Measurements from ENCODE around the gene CPVL. TPM values are rescaled to one million over a fixed set of nuclear protein-coding genes. Genes with fewer than 3 reads are reported as not detected.

The CPVL gene
- total and polyA plus RNA-seq, 2 of the 8 experiments (the other 6 are each of a cell fraction or from before 2014, with no cell fraction given), result 40.0 to 55.0 TPM

- H2BK5ac ChIP-seq (ENCODE audit: low read depth, low read length), result no peak overlapping the region
- no peak overlapping the region for H2AFZ ChIP-seq (ENCODE audit: low read length)
- H3K79me1 ChIP-seq (ENCODE audit: low read depth, low read length), result no peaks in the 10 kb centered on the region
- H3K23me2 ChIP-seq (ENCODE audit: low read depth, low read length), result no peaks in the 10 kb centered on the region
- POLR2A ChIA-PET (ENCODE audit: partially characterized antibody), result interaction anchor here (0.9 kb wide), 1 partner anchor 10 kb away, joined by 3 read pairs; no protein-coding TSS in a partner anchor
- WGBS, 2 experiments (ENCODE audit: extremely low coverage in 1 of 2, insufficient coverage in 1 of 2, insufficient read length in 1 of 2, insufficient replicate concordance in 2 of 2, low coverage in 1 of 2, low lambda C conversion rate in 2 of 2, missing lambda C conversion rate in 1 of 2), result 78% methylated on average over 2 of the region's 2 CpGs; no CpG with 5 or more reads in 1 of the 2 experiments
- no peak overlapping the region for H3K9ac ChIP-seq (replicated peaks in 1 of 4; ENCODE audit: extremely low read depth in 1 of 4, low read depth in 3 of 4, low read length in 3 of 4)
- H2AK5ac ChIP-seq (ENCODE audit: low read depth, low read length), result no peak overlapping the region
- no peak overlapping the region for H2BK15ac ChIP-seq (ENCODE audit: low read length)
- H3K79me2 ChIP-seq (ENCODE audit: control insufficient read depth in 1 of 2, insufficient read depth in 2 of 2, low read length in 2 of 2), result no peaks in the 10 kb centered on the region; a peak in 1 of 4 replicates
- no peak overlapping the region for H3K4me3 ChIP-seq (ENCODE audit: extremely low read depth in 1 of 4, insufficient read depth in 2 of 4, low read depth in 3 of 4, low read length in 4 of 4)
- CTCF ChIA-PET (ENCODE audit: partially characterized antibody), result interaction anchor here (1.0 to 1.6 kb wide), 5 partner anchors 8 to 287 kb away, joined by 3 to 7 read pairs (median 3); no protein-coding TSS in a partner anchor
- H3K27ac ChIP-seq (ENCODE audit: low read depth, low read length), result no peak overlapping the region
- H3K27me3 ChIP-seq (replicated peaks in 1 of 4; ENCODE audit: control insufficient read depth in 3 of 4, extremely low read depth in 1 of 4, insufficient read depth in 3 of 4, low read length in 3 of 4), result no peaks in the 10 kb centered on the region
- H4K20me1 ChIP-seq (replicated peaks in 1 of 2; ENCODE audit: control insufficient read depth in 1 of 2, insufficient read depth in 2 of 2, low read length in 2 of 2), result no peaks in the 10 kb centered on the region
- H3K18ac ChIP-seq (ENCODE audit: extremely low read depth, low read length), result no peak overlapping the region
- no peak for FAIRE-seq
- H2BK120ac ChIP-seq (replicated peaks; ENCODE audit: low read depth, low read length), result no peak overlapping the region
- H2BK12ac ChIP-seq (ENCODE audit: low read depth, low read length), result no peak overlapping the region
- peaks cover 0 to 3% (median 1%) of the 10 kb centered on the region in 4 experiments; a peak in 2 of 7 replicates for H3K4me1 ChIP-seq (replicated peaks in 1 of 4; ENCODE audit: control insufficient read depth in 3 of 4, insufficient read depth in 4 of 4, low read length in 3 of 4)
- no peak overlapping the region for H3K14ac ChIP-seq (ENCODE audit: insufficient read length)
- no peak overlapping the region for H3K4me2 ChIP-seq (ENCODE audit: insufficient read depth in 1 of 2, low read depth in 2 of 2, low read length in 2 of 2)
- no peak overlapping the region for H4K91ac ChIP-seq (replicated peaks; ENCODE audit: insufficient read length, low read length)
- DNase-seq (ENCODE audit: low read depth in 1 of 2, low spot score in 2 of 2), result no peak
- H2BK20ac ChIP-seq (ENCODE audit: low read length), result no peak overlapping the region
- H3K9me3 ChIP-seq (ENCODE audit: insufficient read depth in 2 of 2, low read depth in 1 of 2, low read length in 1 of 2), result no peaks in the 10 kb centered on the region
- H3K4ac ChIP-seq (replicated peaks; ENCODE audit: insufficient read length, low read depth, low read length), result no peak overlapping the region
- no peak for TF ChIP-seq ASH2L (IDR thresholded peaks at IDR 0.05; ENCODE audit: low read length)
- TF ChIP-seq PHF8 (conservative IDR thresholded peaks at IDR 0.05; ENCODE audit: low read depth, low read length), result no peak
- no peak for TF ChIP-seq KDM1A (IDR thresholded peaks at IDR 0.05; ENCODE audit: borderline replicate concordance, low read length)
- no peak for TF ChIP-seq POLR2AphosphoS5 (IDR thresholded peaks at IDR 0.05; ENCODE audit: low read depth, low read length)
- TF ChIP-seq CBX5 (IDR thresholded peaks at IDR 0.05; ENCODE audit: low read depth, low read length), result no peak
- TF ChIP-seq CBX8 (IDR thresholded peaks at IDR 0.05; ENCODE audit: borderline replicate concordance, low read depth, low read length), result no peak
- no peak for TF ChIP-seq SIRT6 (IDR thresholded peaks at IDR 0.05; ENCODE audit: low read length)
- no peak for TF ChIP-seq SIN3A (conservative IDR thresholded peaks at IDR 0.05 in 1 of 2, IDR thresholded peaks at IDR 0.05 in 1 of 2; ENCODE audit: low read depth in 1 of 2, low read length in 2 of 2)
- H3K56ac ChIP-seq (replicated peaks; ENCODE audit: insufficient read length, low read depth, low read length), result no peak overlapping the region
- no peak overlapping the region for H4K8ac ChIP-seq (ENCODE audit: extremely low read depth, insufficient read depth, low read length)
- no peak overlapping the region for H3K23ac ChIP-seq (ENCODE audit: insufficient read length)
- no peak overlapping the region for H4K5ac ChIP-seq (ENCODE audit: insufficient read length, low read depth, low read length)
- H3K36me3 ChIP-seq (ENCODE audit: control insufficient read depth in 2 of 4, insufficient read depth in 4 of 4, low read length in 3 of 4), result no peaks in the 10 kb centered on the region; a peak in 1 of 8 replicates
Measured at GRCh38 chr7:29122759-29123158, 23.6 kb downstream of the CPVL start.

Measured in H1 (cell line).